Tibial nerve (tissue), 4 donors: ENCODE measurements around the gene FGFR3.
A peak's percentile ranks its signal among the peaks of the same experiment; 100 is the strongest.

ENCODE experiments used
- EP300 ChIP-seq, 2 donors: sonication (generic); formaldehyde crosslinking; IDR thresholded peaks; one replicate each; pipeline ENCODE4 v1.6.1; 2017; ENCODE audit warnings: antibody characterized with exemption in 2 of 2, mild to moderate bottlenecking in 1 of 2
- POLR2A ChIP-seq, 2 donors: fragments of 450-650 bp; IDR thresholded peaks; one replicate each; pipeline ENCODE4 v1.6.1; 2017; ENCODE audit warnings: antibody characterized with exemption in 2 of 2, mild to moderate bottlenecking in 2 of 2, moderate library complexity in 2 of 2
- TF ChIP-seq, protein P1 (sequence below), 5 experiments: fragments of 200-600 bp in 3 of 5; fragments of 450-650 bp in 2 of 5; sonication (generic) in 3 of 5; IDR thresholded peaks; one replicate each; pipeline ENCODE4 v1.5.1; 2016 to 2019; ENCODE audit warnings: antibody characterized with exemption in 5 of 5, mild to moderate bottlenecking in 3 of 5, moderate library complexity in 2 of 5

DNA sequence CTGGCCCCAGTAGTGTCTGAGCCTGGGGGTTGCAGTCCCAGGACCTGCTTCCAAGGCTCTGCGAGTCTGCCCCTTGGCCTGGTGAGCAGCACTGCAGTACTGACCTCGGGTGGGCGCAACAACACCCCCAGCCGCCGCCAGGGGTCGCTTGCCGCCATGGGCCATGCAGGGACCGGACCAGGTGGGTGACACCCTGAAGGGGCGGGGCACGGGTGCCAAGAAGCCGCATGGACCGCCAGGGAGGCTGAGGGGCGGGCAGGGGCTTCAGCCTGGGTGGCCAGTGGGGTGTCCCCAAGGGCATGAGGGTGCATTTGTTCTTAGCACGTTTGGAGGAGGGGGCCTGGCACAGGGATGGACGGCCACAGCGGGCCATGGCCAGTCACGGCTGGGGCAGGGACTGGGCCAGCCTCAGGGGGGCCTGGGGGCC, 46.8 kb upstream of the FGFR3 start:
- TF ChIP-seq, protein P1, sequence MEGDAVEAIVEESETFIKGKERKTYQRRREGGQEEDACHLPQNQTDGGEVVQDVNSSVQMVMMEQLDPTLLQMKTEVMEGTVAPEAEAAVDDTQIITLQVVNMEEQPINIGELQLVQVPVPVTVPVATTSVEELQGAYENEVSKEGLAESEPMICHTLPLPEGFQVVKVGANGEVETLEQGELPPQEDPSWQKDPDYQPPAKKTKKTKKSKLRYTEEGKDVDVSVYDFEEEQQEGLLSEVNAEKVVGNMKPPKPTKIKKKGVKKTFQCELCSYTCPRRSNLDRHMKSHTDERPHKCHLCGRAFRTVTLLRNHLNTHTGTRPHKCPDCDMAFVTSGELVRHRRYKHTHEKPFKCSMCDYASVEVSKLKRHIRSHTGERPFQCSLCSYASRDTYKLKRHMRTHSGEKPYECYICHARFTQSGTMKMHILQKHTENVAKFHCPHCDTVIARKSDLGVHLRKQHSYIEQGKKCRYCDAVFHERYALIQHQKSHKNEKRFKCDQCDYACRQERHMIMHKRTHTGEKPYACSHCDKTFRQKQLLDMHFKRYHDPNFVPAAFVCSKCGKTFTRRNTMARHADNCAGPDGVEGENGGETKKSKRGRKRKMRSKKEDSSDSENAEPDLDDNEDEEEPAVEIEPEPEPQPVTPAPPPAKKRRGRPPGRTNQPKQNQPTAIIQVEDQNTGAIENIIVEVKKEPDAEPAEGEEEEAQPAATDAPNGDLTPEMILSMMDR (IDR thresholded peaks at IDR 0.05), result peak; percentile 59 to 82 (median 67)
- no peak for TF ChIP-seq POLR2A (IDR thresholded peaks at IDR 0.05)
- no peak for TF ChIP-seq EP300 (IDR thresholded peaks at IDR 0.05)
